ENCODE data around the gene MOXD1.
A peak's percentile ranks its signal among the peaks of the same experiment; 100 is the strongest.
"Not testable (repeated sequence)": the region's sequence is repeated elsewhere in the genome, so short reads cannot be mapped to it uniquely, and the experiment has no call there.

The MOXD1 gene

GRCh38 chr6:132354517-132355167 lies 46.6 kb downstream of the MOXD1 start:
- peak; percentile 15 for DNase-seq (ENCODE audit: low read depth, low spot score)

- not testable (repeated sequence) for DNase-seq (ENCODE audit: low read depth, low spot score)
These were observed 49.3 kb downstream of the MOXD1 start for GRCh38 chr6:132351986-132352385.

GRCh38 chr6:132348231-132348630 lies 53.0 kb downstream of the MOXD1 start:
- no peak for DNase-seq (ENCODE audit: low read depth, low spot score)

GRCh38 chr6:132344811-132345210 lies 56.5 kb downstream of the MOXD1 start:
- no peak for DNase-seq (ENCODE audit: low read depth, low spot score)

- DNase-seq (ENCODE audit: low read depth, low spot score): no peak
These were observed 59.6 kb downstream of the MOXD1 start for GRCh38 chr6:132341646-132342045.

- DNase-seq (ENCODE audit: low read depth, low spot score): no peak
These were observed 66.8 kb downstream of the MOXD1 start for GRCh38 chr6:132334521-132334885.

GRCh38 chr6:132333639-132334520 lies 67.4 kb downstream of the MOXD1 start:
- DNase-seq (ENCODE audit: low read depth, low spot score): peak; percentile 58

- DNase-seq (ENCODE audit: low read depth, low spot score): no peak
These were observed 70.5 kb downstream of the MOXD1 start for GRCh38 chr6:132330759-132331158.

- DNase-seq (ENCODE audit: low read depth, low spot score): no peak
These were observed 78.9 kb downstream of the MOXD1 start for GRCh38 chr6:132322398-132322797.

GRCh38 chr6:132320007-132320406 lies 81.3 kb downstream of the MOXD1 start:
- no peak for DNase-seq (ENCODE audit: low read depth, low spot score)

- DNase-seq (ENCODE audit: low read depth, low spot score): no peak
These were observed 84.3 kb downstream of the MOXD1 start for GRCh38 chr6:132316970-132317369.

GRCh38 chr6:132314432-132314831 lies 86.8 kb downstream of the MOXD1 start:
- DNase-seq (ENCODE audit: low read depth, low spot score): no peak

- DNase-seq (ENCODE audit: low read depth, low spot score): no peak
These were observed 90.4 kb downstream of the MOXD1 start for GRCh38 chr6:132310921-132311320.

- DNase-seq (ENCODE audit: low read depth, low spot score): not testable (repeated sequence)
These were observed 91.1 kb downstream of the MOXD1 start for GRCh38 chr6:132310151-132310550.

GRCh38 chr6:132304891-132305305 lies 96.4 kb downstream of the MOXD1 start:
- no peak for DNase-seq (ENCODE audit: low read depth, low spot score)

GRCh38 chr6:132300323-132300949 lies 100.8 kb downstream of the MOXD1 start:
- DNase-seq (ENCODE audit: low read depth, low spot score): peak; percentile 16

GRCh38 chr6:132298344-132298949 lies 102.8 kb downstream of the MOXD1 start:
- peak; percentile 13 for DNase-seq (ENCODE audit: low read depth, low spot score)

- no peak for DNase-seq (ENCODE audit: low read depth, low spot score)
These were observed 111.5 kb downstream of the MOXD1 start for GRCh38 chr6:132289756-132290155.

GRCh38 chr6:132287101-132287500 lies 114.2 kb downstream of the MOXD1 start:
- DNase-seq (ENCODE audit: low read depth, low spot score): no peak

- no peak for DNase-seq (ENCODE audit: low read depth, low spot score)
These were observed 114.8 kb downstream of the MOXD1 start for GRCh38 chr6:132286298-132287019.

- DNase-seq (ENCODE audit: low read depth, low spot score): no peak
These were observed 116.1 kb downstream of the MOXD1 start for GRCh38 chr6:132285004-132285780.
